ENCODE measurements around the gene TXNL4A.

The TXNL4A gene

GRCh38 chr18:79985172-79985571 lies 3.2 kb downstream of the TXNL4A start:
- Histone ChIP-seq H3K4me1 (ENCODE audit: insufficient read depth, low read length) (peaks cover 14% of the 10 kb centered on the region), H3K4me3 (ENCODE audit: low read length) (no peak overlapping the region), H3K36me3 (ENCODE audit: insufficient read depth, low read length) (peaks cover 19% of the 10 kb centered on the region), H3K9me3 (ENCODE audit: low read length) (peaks cover 1% of the 10 kb centered on the region), H2AFZ (ENCODE audit: low read depth, low read length) (no peak overlapping the region), H3K27me3 (ENCODE audit: insufficient read depth, low read length) (no peaks in the 10 kb centered on the region)

- H3K36me3 ChIP-seq (ENCODE audit: insufficient read depth, low read length): peaks cover 24% of the 10 kb centered on the region
- no peaks in the 10 kb centered on the region for H3K27me3 ChIP-seq (ENCODE audit: insufficient read depth, low read length)
Observed at GRCh38 chr18:79983793-79984192, 4.6 kb downstream of the TXNL4A start.

GRCh38 chr18:79983253-79983652 lies 5.1 kb downstream of the TXNL4A start:
- no peaks in the 10 kb centered on the region for H3K27me3 ChIP-seq (ENCODE audit: insufficient read depth, low read length)
- H3K4me1 ChIP-seq (ENCODE audit: insufficient read depth, low read length): peaks cover 10% of the 10 kb centered on the region
- H2AFZ ChIP-seq (ENCODE audit: low read depth, low read length): no peak overlapping the region
- H3K36me3 ChIP-seq (ENCODE audit: insufficient read depth, low read length): peaks cover 24% of the 10 kb centered on the region
- peaks cover 4% of the 10 kb centered on the region for H3K9me3 ChIP-seq (ENCODE audit: low read length)
- H3K4me3 ChIP-seq (ENCODE audit: low read length): no peak overlapping the region

More at GRCh38 chr18:79983793-79984192, 4.6 kb downstream of the TXNL4A start:
- Histone ChIP-seq H2AFZ (ENCODE audit: low read depth, low read length) (no peak overlapping the region), H3K9me3 (ENCODE audit: low read length) (peaks cover 4% of the 10 kb centered on the region), H3K4me3 (ENCODE audit: low read length) (no peak overlapping the region), H3K4me1 (ENCODE audit: insufficient read depth, low read length) (peaks cover 10% of the 10 kb centered on the region)

GRCh38 chr18:79982736-79983135 lies 5.6 kb downstream of the TXNL4A start:
- H3K9me3 ChIP-seq (ENCODE audit: low read length): peaks cover 4% of the 10 kb centered on the region
- H3K4me3 ChIP-seq (ENCODE audit: low read length): no peak overlapping the region
- H3K36me3 ChIP-seq (ENCODE audit: insufficient read depth, low read length): peaks cover 24% of the 10 kb centered on the region
- no peaks in the 10 kb centered on the region for H3K27me3 ChIP-seq (ENCODE audit: insufficient read depth, low read length)
- no peak overlapping the region for H2AFZ ChIP-seq (ENCODE audit: low read depth, low read length)
- H3K4me1 ChIP-seq (ENCODE audit: insufficient read depth, low read length): peaks cover 10% of the 10 kb centered on the region

GRCh38 chr18:79980585-79980984 lies 7.8 kb downstream of the TXNL4A start:
- H3K4me1 ChIP-seq (ENCODE audit: insufficient read depth, low read length): no peaks in the 10 kb centered on the region
- no peak overlapping the region for H2AFZ ChIP-seq (ENCODE audit: low read depth, low read length)
- peaks cover 4% of the 10 kb centered on the region for H3K9me3 ChIP-seq (ENCODE audit: low read length)
- no peaks in the 10 kb centered on the region for H3K27me3 ChIP-seq (ENCODE audit: insufficient read depth, low read length)
- H3K4me3 ChIP-seq (ENCODE audit: low read length): no peak overlapping the region
- H3K36me3 ChIP-seq (ENCODE audit: insufficient read depth, low read length): peaks cover 32% of the 10 kb centered on the region

- Histone ChIP-seq H2AFZ (ENCODE audit: low read depth, low read length) (no peak overlapping the region), H3K36me3 (ENCODE audit: insufficient read depth, low read length) (peaks cover 32% of the 10 kb centered on the region), H3K9me3 (ENCODE audit: low read length) (peaks cover 4% of the 10 kb centered on the region), H3K4me3 (ENCODE audit: low read length) (no peak overlapping the region), H3K4me1 (ENCODE audit: insufficient read depth, low read length) (no peaks in the 10 kb centered on the region), H3K27me3 (ENCODE audit: insufficient read depth, low read length) (no peaks in the 10 kb centered on the region)
Observed at GRCh38 chr18:79979843-79980242, 8.5 kb downstream of the TXNL4A start.

- H3K27me3 ChIP-seq (ENCODE audit: insufficient read depth, low read length): no peaks in the 10 kb centered on the region
- H3K4me1 ChIP-seq (ENCODE audit: insufficient read depth, low read length): no peaks in the 10 kb centered on the region
- H3K36me3 ChIP-seq (ENCODE audit: insufficient read depth, low read length): peaks cover 57% of the 10 kb centered on the region
- H3K9me3 ChIP-seq (ENCODE audit: low read length): peaks cover 4% of the 10 kb centered on the region
- H2AFZ ChIP-seq (ENCODE audit: low read depth, low read length): no peak overlapping the region
- H3K4me3 ChIP-seq (ENCODE audit: low read length): no peak overlapping the region
Observed at GRCh38 chr18:79975985-79976680, 12.2 kb downstream of the TXNL4A start.

- H2AFZ ChIP-seq (ENCODE audit: low read depth, low read length): no peak overlapping the region
- H3K4me1 ChIP-seq (ENCODE audit: insufficient read depth, low read length): no peaks in the 10 kb centered on the region
- peaks cover 68% of the 10 kb centered on the region for H3K36me3 ChIP-seq (ENCODE audit: insufficient read depth, low read length)
- H3K9me3 ChIP-seq (ENCODE audit: low read length): peaks cover 4% of the 10 kb centered on the region
- H3K4me3 ChIP-seq (ENCODE audit: low read length): no peak overlapping the region
- H3K27me3 ChIP-seq (ENCODE audit: insufficient read depth, low read length): no peaks in the 10 kb centered on the region
Observed at GRCh38 chr18:79975043-79975442, 13.3 kb downstream of the TXNL4A start.

GRCh38 chr18:79974025-79974654 lies 14.2 kb downstream of the TXNL4A start:
- peaks cover 65% of the 10 kb centered on the region for H3K36me3 ChIP-seq (ENCODE audit: insufficient read depth, low read length)
- no peaks in the 10 kb centered on the region for H3K4me1 ChIP-seq (ENCODE audit: insufficient read depth, low read length)
- no peak overlapping the region for H3K4me3 ChIP-seq (ENCODE audit: low read length)
- H2AFZ ChIP-seq (ENCODE audit: low read depth, low read length): no peak overlapping the region
- no peaks in the 10 kb centered on the region for H3K27me3 ChIP-seq (ENCODE audit: insufficient read depth, low read length)
- H3K9me3 ChIP-seq (ENCODE audit: low read length): peaks cover 1% of the 10 kb centered on the region

GRCh38 chr18:79973517-79973916 lies 14.8 kb downstream of the TXNL4A start:
- H3K4me3 ChIP-seq (ENCODE audit: low read length): no peak overlapping the region
- H3K36me3 ChIP-seq (ENCODE audit: insufficient read depth, low read length): peaks cover 64% of the 10 kb centered on the region
- H2AFZ ChIP-seq (ENCODE audit: low read depth, low read length): no peak overlapping the region
- H3K4me1 ChIP-seq (ENCODE audit: insufficient read depth, low read length): no peaks in the 10 kb centered on the region
- H3K9me3 ChIP-seq (ENCODE audit: low read length): peaks cover 1% of the 10 kb centered on the region
- no peaks in the 10 kb centered on the region for H3K27me3 ChIP-seq (ENCODE audit: insufficient read depth, low read length)

GRCh38 chr18:79972720-79973119 lies 15.6 kb downstream of the TXNL4A start:
- Histone ChIP-seq H2AFZ (ENCODE audit: low read depth, low read length) (no peak overlapping the region), H3K9me3 (ENCODE audit: low read length) (peaks cover 1% of the 10 kb centered on the region), H3K4me1 (ENCODE audit: insufficient read depth, low read length) (no peaks in the 10 kb centered on the region), H3K4me3 (ENCODE audit: low read length) (no peak overlapping the region), H3K36me3 (ENCODE audit: insufficient read depth, low read length) (peaks cover 64% of the 10 kb centered on the region), H3K27me3 (ENCODE audit: insufficient read depth, low read length) (no peaks in the 10 kb centered on the region)

- H3K4me3 ChIP-seq (ENCODE audit: low read length): no peak overlapping the region
- H3K4me1 ChIP-seq (ENCODE audit: insufficient read depth, low read length): no peaks in the 10 kb centered on the region
- no peak overlapping the region for H2AFZ ChIP-seq (ENCODE audit: low read depth, low read length)
- H3K9me3 ChIP-seq (ENCODE audit: low read length): peaks cover 1% of the 10 kb centered on the region
- peaks cover 64% of the 10 kb centered on the region for H3K36me3 ChIP-seq (ENCODE audit: insufficient read depth, low read length)
- no peaks in the 10 kb centered on the region for H3K27me3 ChIP-seq (ENCODE audit: insufficient read depth, low read length)
Observed at GRCh38 chr18:79971986-79972385, 16.4 kb downstream of the TXNL4A start.

- H3K27me3 ChIP-seq (ENCODE audit: insufficient read depth, low read length): no peaks in the 10 kb centered on the region
- no peak overlapping the region for H2AFZ ChIP-seq (ENCODE audit: low read depth, low read length)
- peaks cover 1% of the 10 kb centered on the region for H3K9me3 ChIP-seq (ENCODE audit: low read length)
- H3K4me3 ChIP-seq (ENCODE audit: low read length): no peak overlapping the region
- H3K4me1 ChIP-seq (ENCODE audit: insufficient read depth, low read length): no peaks in the 10 kb centered on the region
- H3K36me3 ChIP-seq (ENCODE audit: insufficient read depth, low read length): peaks cover 60% of the 10 kb centered on the region
Observed at GRCh38 chr18:79971211-79971952, 17.0 kb downstream of the TXNL4A start.

Data from neuron (in vitro differentiated cells).